ENCODE data around the gene CSAD.

DNA sequence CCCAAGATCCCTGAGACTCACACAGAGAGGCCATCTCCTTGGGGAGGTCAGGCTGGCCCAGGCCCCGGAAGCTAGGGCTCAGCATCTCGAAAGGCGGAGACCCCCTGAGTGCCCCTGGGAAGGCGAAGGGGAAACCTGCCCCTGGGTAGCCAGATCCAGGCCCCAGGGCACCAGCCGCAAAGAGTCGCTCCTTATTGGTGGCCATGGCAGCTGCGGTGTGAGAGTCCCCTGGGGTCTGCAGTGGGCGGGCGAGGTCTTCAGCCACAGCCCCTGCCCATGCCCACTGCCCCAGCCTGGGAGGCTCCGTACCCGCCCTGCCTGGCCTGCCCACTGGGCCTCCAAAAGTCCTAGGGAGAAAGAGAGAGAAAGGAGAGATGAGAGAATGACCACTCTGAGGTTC, 46.6 kb upstream of the CSAD start:
- TF ChIP-seq GATA2 (IDR thresholded peaks at IDR 0.05; ENCODE audit: low read depth, low read length), result no peak
- no peak for TF ChIP-seq GATA3 (IDR thresholded peaks at IDR 0.05; ENCODE audit: low read depth, low read length)
